Measurements from ENCODE around the gene PCDHGC5. TPM values are rescaled to one million over a fixed set of nuclear protein-coding genes. Genes with fewer than 3 reads are reported as not detected.

The PCDHGC5 gene
- polyA plus RNA-seq, 6 donors from 2014 or later: not detected

DNA sequence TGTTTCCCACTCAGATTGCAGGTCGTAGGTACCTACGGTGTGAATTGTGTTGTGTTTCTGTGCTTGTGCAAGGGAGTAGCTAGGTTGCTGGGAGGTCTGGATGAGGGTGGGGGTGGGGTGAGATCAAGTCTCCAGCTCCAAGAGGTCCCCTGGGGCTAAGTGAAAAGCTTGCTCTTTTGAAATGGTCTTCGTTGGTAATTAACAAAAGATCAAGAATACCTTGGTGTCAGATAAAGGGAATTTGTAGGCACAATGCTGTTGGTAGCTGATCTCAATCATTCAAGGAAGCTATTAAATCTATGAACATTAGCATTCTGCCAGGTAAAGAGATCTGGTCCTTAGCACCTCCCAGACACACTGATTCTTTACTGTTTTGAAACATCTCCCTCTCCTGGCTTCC is 5.0 kb upstream of the PCDHGC5 start:
- peaks cover 56 to 93% (median 76%) of the 10 kb centered on the region in 3 donors for H3K27me3 Mint-ChIP-seq
- H3K27ac Mint-ChIP-seq: no peak overlapping the region
- no peaks in the 10 kb centered on the region for H3K36me3 Mint-ChIP-seq

DNA sequence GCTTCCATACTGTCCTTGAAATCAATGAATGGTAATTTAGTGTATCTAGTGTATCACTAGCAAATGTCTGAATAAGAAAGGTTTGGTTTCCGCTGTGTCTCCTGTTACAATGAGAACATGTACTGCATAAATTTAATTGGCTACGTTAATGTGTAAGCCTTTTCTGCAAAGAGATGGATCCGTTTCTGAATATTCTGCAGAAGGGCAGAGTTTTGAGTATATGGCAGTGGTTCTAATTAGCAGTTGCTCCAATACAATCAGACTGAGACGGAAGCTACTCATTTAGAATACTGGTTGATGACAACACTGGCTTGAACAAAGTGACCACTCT is 4.6 kb upstream of the PCDHGC5 start:
- ATAC-seq (ENCODE audit: low read depth in 2 of 2) (no peak), DNase-seq (no peak)
- H3K9me3 Mint-ChIP-seq: peaks cover 0 to 5% (median 2%) of the 10 kb centered on the region in 7 donors
- peaks cover 9 to 25% (median 13%) of the 10 kb centered on the region in 3 donors for H3K4me1 Mint-ChIP-seq
- peak overlapping the region in 5 of 8 donors; percentile 57 to 85 (median 65) for H3K4me3 Mint-ChIP-seq
- H3K36me3 Mint-ChIP-seq: no peaks in the 10 kb centered on the region
- no peak overlapping the region for H3K27ac Mint-ChIP-seq
- H3K27me3 Mint-ChIP-seq: peaks cover 60 to 96% (median 79%) of the 10 kb centered on the region in 3 donors

More for the DNA sequence above, 5.0 kb upstream of the PCDHGC5 start:
- H3K4me3 Mint-ChIP-seq: no peak overlapping the region
- peaks cover 0 to 5% (median 2%) of the 10 kb centered on the region in 7 donors for H3K9me3 Mint-ChIP-seq
- peaks cover 9 to 25% (median 13%) of the 10 kb centered on the region in 3 donors for H3K4me1 Mint-ChIP-seq
- ATAC-seq (ENCODE audit: low read depth in 2 of 2) (no peak), DNase-seq (no peak)

DNA sequence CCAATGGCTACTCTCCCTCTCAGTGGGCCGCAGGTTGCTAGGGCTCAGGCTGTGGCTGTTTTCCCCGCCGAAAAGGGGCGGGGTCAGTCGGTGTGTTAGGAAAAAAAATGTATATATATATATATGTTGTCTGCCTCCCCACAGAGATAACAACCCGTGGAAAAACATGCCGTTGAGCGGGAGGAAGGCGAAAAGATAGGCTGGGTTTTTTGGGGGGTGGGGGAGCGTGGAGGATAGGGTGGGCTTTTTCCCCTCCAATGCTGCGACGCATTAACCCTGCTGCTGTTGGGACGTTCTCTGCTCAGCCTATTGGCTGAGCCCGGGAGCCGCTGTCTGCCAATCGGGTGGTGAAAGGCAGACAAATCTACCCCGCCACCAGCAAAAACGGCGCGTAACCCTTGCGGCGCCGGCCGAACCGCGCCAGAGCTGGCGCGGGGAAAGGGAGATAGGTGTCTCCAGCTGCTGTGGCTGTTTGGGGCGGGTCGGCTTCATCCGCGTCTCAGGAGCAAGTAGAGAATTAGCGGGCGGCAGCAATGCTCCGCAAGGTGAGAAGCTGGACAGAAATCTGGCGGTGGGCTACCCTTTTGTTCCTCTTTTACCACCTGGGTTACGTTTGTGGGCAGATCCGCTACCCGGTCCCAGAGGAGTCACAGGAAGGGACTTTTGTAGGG is 4.1 kb upstream of the PCDHGC5 start, which contains the start of gene PCDHGC4:
PCDHGC4 (plus strand) TSS at position 390 of the 671 bp plus-strand sequence; CDS start at position 534, 144 bp downstream.
- DNase-seq (no peak), ATAC-seq (ENCODE audit: low read depth in 2 of 2) (peak; percentile 14)
- H3K4me1 Mint-ChIP-seq: peaks cover 9 to 25% (median 13%) of the 10 kb centered on the region in 3 donors
- H3K27ac Mint-ChIP-seq: no peak within 1 kb of the TSS
- no peaks in the 10 kb centered on the region for H3K36me3 Mint-ChIP-seq
- H3K27me3 Mint-ChIP-seq: peaks cover 61 to 96% (median 79%) of the 10 kb centered on the region in 3 donors
- peak within 1 kb of the TSS in 7 of 8 donors; percentile 57 to 85 (median 71) for H3K4me3 Mint-ChIP-seq
- H3K9me3 Mint-ChIP-seq: peaks cover 0 to 5% (median 2%) of the 10 kb centered on the region in 7 donors

DNA sequence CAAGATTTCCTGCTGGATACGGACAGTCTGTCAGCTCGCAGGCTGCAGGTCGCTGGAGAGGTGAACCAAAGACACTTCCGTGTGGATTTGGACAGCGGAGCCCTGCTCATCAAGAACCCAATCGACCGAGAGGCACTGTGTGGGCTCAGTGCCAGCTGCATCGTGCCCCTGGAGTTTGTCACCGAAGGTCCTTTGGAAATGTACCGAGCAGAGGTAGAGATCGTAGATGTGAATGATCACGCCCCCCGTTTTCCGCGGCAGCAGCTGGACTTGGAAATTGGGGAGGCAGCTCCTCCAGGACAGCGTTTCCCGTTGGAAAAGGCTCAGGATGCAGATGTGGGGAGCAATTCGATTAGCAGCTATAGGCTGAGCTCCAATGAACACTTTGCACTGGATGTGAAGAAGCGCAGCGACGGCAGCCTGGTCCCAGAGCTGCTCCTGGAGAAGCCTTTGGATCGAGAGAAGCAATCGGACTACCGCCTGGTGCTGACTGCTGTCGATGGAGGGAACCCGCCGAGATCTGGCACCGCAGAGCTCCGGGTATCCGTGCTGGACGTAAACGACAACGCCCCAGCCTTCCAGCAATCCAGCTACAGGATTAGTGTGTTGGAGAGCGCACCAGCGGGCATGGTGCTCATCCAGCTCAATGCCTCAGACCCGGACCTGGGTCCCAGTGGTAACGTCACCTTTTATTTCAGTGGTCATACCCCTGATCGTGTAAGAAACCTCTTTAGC is 3.4 kb upstream of the PCDHGC5 start:
- DNase-seq: no peak
- Mint-ChIP-seq H3K27me3 (peaks cover 66 to 96% (median 82%) of the 10 kb centered on the region in 3 donors), H3K36me3 (peaks cover under 1 to 3% of the 10 kb centered on the region in 2 donors), H3K9me3 (peaks cover 0 to 5% (median 2%) of the 10 kb centered on the region in 7 donors), H3K4me1 (peaks cover 9 to 25% (median 13%) of the 10 kb centered on the region in 3 donors), H3K4me3 (peak overlapping the region in 6 of 8 donors; percentile 57 to 85 (median 66)), H3K27ac (no peak overlapping the region)
- ATAC-seq (ENCODE audit: low read depth in 2 of 2): no peak

DNA sequence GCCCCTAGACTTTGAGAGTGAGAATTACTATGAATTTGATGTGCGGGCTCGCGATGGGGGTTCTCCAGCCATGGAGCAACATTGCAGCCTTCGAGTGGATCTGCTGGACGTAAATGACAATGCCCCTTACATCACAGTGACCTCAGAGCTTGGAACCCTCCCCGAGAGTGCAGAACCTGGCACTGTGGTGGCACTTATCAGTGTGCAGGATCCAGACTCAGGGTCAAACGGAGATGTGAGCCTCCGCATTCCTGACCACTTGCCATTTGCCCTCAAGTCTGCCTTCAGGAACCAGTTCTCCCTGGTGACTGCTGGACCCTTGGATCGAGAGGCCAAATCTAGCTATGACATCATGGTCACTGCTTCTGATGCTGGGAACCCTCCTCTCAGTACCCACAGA is 2.8 kb upstream of the PCDHGC5 start:
- peaks cover 6 to 9% of the 10 kb centered on the region in 2 donors for H3K36me3 Mint-ChIP-seq
- H3K4me3 Mint-ChIP-seq: peak overlapping the region in 3 of 8 donors; percentile 26 to 51 (median 35)
- H3K27me3 Mint-ChIP-seq: peaks cover 72 to 96% (median 82%) of the 10 kb centered on the region in 3 donors
- DNase-seq (no peak), ATAC-seq (ENCODE audit: low read depth in 2 of 2) (no peak)
- peaks cover 12 to 29% (median 13%) of the 10 kb centered on the region in 3 donors for H3K4me1 Mint-ChIP-seq
- H3K27ac Mint-ChIP-seq: no peak overlapping the region
- H3K9me3 Mint-ChIP-seq: peaks cover 0 to 5% (median 0%) of the 10 kb centered on the region in 7 donors

DNA sequence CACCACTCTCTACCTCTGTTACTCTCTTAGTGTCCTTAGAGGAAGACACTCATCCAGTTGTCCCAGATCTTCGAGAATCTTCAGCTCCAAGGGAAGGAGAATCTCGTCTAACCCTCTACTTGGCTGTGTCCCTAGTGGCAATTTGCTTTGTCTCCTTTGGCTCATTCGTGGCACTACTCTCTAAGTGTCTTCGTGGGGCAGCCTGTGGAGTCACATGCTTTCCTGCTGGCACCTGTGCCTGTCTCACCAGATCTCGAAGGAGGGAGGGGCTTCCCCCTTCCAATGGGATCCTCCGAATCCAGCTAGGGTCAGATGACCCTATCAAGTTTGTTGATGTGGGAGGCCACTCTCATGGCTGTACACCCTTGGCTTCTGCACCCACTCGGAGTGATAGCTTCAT is 1.8 kb upstream of the PCDHGC5 start:
- peaks cover 17 to 35% (median 18%) of the 10 kb centered on the region in 3 donors for H3K4me1 Mint-ChIP-seq
- H3K27me3 Mint-ChIP-seq: peaks cover 73 to 96% (median 86%) of the 10 kb centered on the region in 3 donors
- ATAC-seq (ENCODE audit: low read depth in 2 of 2) (no peak), DNase-seq (no peak)
- peak overlapping the region in 2 of 8 donors; percentile 21 to 50 for H3K4me3 Mint-ChIP-seq
- H3K36me3 Mint-ChIP-seq: peaks cover 7 to 9% of the 10 kb centered on the region in 2 donors
- peak overlapping the region in 2 of 6 donors; percentile 8 to 16 for H3K27ac Mint-ChIP-seq
- peaks cover 0 to 5% (median 0%) of the 10 kb centered on the region in 7 donors for H3K9me3 Mint-ChIP-seq

DNA sequence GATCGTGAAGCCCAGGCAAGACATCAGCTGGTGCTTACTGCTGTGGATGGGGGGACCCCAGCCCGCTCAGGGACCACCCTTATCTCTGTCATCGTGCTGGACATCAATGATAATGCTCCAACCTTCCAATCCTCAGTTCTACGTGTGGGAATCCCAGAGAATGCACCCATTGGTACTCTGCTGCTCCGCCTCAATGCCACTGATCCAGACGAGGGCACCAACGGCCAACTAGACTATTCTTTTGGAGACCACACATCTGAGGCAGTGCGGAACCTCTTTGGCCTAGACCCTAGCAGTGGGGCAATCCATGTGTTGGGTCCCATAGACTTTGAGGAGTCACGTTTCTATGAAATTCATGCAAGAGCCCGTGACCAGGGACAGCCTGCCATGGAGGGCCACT is 960 bp downstream of the PCDHGC5 start:
- no peak for DNase-seq
- H3K27me3 Mint-ChIP-seq: peaks cover 67 to 96% (median 74%) of the 10 kb centered on the region in 3 donors
- no peak overlapping the region for H3K27ac Mint-ChIP-seq
- H3K9me3 Mint-ChIP-seq: peaks cover 0 to 5% (median 0%) of the 10 kb centered on the region in 7 donors
- H3K36me3 Mint-ChIP-seq: peaks cover 7 to 9% of the 10 kb centered on the region in 2 donors
- H3K4me3 Mint-ChIP-seq: peak overlapping the region in 2 of 8 donors; percentile 20 to 43
- no peak for ATAC-seq (ENCODE audit: low read depth in 2 of 2)
- peaks cover 12 to 37% (median 13%) of the 10 kb centered on the region in 3 donors for H3K4me1 Mint-ChIP-seq

DNA sequence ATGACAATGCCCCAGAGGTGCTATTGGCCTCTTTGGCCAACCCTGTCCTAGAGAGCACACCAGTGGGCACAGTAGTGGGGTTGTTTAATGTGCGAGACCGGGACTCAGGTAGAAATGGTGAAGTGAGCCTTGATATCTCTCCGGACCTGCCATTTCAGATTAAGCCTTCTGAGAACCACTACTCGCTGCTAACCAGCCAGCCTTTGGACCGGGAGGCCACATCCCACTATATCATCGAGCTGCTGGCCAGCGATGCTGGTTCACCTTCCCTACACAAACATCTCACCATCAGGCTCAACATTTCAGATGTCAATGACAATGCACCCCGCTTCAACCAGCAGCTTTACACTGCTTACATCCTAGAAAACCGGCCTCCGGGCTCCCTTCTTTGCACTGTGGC is 1.4 kb downstream of the PCDHGC5 start:
- no peak overlapping the region for H3K27ac Mint-ChIP-seq

DNA sequence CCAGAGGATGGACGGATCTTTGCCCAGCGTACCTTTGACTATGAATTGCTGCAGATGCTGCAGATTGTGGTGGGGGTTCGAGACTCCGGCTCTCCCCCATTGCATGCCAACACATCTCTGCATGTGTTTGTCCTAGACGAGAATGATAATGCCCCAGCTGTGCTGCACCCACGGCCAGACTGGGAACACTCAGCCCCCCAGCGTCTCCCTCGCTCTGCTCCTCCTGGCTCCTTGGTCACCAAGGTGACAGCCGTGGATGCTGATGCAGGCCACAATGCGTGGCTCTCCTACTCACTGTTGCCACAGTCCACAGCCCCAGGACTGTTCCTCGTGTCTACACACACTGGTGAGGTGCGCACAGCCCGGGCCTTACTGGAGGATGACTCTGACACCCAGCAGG is 1.9 kb downstream of the PCDHGC5 start:
- Mint-ChIP-seq H3K9me3 (peaks cover 0 to 7% (median 1%) of the 10 kb centered on the region in 7 donors), H3K4me1 (peaks cover 11 to 34% (median 17%) of the 10 kb centered on the region in 3 donors), H3K4me3 (peak overlapping the region in 4 of 8 donors; percentile 25 to 69 (median 42)), H3K36me3 (peaks cover 7 to 9% of the 10 kb centered on the region in 2 donors), H3K27me3 (peaks cover 75 to 96% (median 77%) of the 10 kb centered on the region in 3 donors), H3K27ac (peak overlapping the region in 1 of 6 donors; percentile 7)
- DNase-seq: no peak
- no peak for ATAC-seq (ENCODE audit: low read depth in 2 of 2)

More for the DNA sequence above, 1.4 kb downstream of the PCDHGC5 start:
- no peak for ATAC-seq (ENCODE audit: low read depth in 2 of 2)
- H3K27me3 Mint-ChIP-seq: peaks cover 70 to 96% (median 72%) of the 10 kb centered on the region in 3 donors
- no peak for DNase-seq
- H3K4me3 Mint-ChIP-seq: peak overlapping the region in 1 of 8 donors; percentile 43
- peaks cover 0 to 5% (median 0%) of the 10 kb centered on the region in 7 donors for H3K9me3 Mint-ChIP-seq
- H3K4me1 Mint-ChIP-seq: peaks cover 8 to 33% (median 14%) of the 10 kb centered on the region in 3 donors
- H3K36me3 Mint-ChIP-seq: peaks cover 7 to 9% of the 10 kb centered on the region in 2 donors

DNA sequence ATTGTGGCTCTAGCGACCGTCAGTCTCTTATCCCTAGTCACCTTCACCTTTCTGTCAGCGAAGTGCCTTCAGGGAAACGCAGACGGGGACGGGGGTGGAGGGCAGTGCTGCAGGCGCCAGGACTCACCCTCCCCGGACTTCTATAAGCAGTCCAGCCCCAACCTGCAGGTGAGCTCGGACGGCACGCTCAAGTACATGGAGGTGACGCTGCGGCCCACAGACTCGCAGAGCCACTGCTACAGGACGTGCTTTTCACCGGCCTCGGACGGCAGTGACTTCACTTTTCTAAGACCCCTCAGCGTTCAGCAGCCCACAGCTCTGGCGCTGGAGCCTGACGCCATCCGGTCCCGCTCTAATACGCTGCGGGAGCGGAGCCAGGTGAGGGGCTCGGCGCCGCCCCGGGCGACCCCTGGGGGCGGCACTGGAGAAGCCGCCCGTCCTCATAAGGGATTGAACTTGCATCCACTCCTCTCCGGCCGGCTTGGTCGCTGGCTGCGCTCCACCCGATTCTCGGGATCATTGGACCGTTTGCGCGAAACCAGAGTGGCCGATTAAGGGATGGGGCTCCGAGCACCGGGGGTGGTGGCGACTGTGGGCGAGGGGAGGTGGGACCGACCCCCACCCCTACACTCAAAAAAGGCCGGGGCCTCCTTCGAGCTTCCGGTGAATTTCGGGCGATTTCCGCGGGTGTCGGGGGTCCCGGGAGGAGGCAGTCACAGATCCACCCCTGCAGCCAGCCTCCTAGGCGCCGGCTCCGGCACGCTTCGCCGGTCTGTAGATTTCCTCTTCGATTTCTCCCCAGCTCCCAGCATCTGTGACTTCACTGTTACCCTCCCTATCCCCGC is 2.7 kb downstream of the PCDHGC5 start:
- Mint-ChIP-seq H3K27me3 (peaks cover 73 to 96% (median 76%) of the 10 kb centered on the region in 3 donors), H3K36me3 (peaks cover 7 to 9% of the 10 kb centered on the region in 2 donors), H3K27ac (peak overlapping the region in 2 of 6 donors; percentile 67 to 93), H3K9me3 (peaks cover 0 to 7% (median under 1%) of the 10 kb centered on the region in 7 donors), H3K4me3 (peak overlapping the region; percentile 67 to 92 (median 82)), H3K4me1 (peaks cover 11 to 28% (median 17%) of the 10 kb centered on the region in 3 donors)
- ATAC-seq (ENCODE audit: low read depth in 2 of 2) (peak in 1 of 2 donors; percentile 45), DNase-seq (no peak)

DNA sequence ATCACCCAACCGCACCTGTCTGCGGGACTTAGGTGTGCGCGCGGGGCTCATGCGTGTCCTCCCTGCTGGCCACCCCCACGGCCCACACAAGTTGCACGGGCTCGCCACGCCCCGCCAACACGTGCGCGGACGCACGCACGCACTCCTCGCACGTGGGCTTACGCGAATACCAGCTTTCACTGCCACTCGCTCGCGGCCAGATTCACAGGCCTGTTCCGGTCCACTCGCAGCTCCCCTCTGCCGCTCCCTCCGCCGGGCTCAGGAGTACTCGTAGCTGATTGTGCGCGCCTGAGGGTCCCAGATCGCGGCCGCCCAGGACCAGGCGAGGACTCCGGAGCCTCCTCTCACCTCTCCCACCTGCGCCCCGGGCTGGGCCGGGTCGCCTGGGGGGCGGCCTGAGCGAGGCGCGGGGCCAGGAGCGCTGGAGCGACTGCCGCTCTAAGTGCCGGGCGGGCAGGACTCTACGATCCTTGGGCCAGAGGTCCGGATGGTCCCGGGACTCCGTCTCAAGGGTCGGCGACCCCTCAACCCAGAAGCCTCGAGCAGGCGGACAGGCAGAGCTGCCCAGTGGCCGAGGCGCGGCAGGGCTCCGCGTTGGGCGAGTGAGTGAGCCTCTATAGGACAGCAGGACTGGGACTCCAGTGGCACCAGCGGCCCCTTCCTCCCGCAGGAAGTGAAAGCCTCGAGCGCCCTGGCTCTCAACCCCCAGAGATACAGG is 3.4 kb downstream of the PCDHGC5 start:
- peak; percentile 76 to 81 for ATAC-seq (ENCODE audit: low read depth in 2 of 2)
- DNase-seq: peak; percentile 38
- Mint-ChIP-seq H3K4me1 (peaks cover 11 to 26% (median 17%) of the 10 kb centered on the region in 3 donors), H3K27me3 (peaks cover 65 to 95% (median 69%) of the 10 kb centered on the region in 3 donors), H3K36me3 (peaks cover 7 to 9% of the 10 kb centered on the region in 2 donors), H3K9me3 (peaks cover 0 to 7% (median 0%) of the 10 kb centered on the region in 7 donors), H3K27ac (peak overlapping the region in 2 of 6 donors; percentile 67 to 93), H3K4me3 (peak overlapping the region; percentile 67 to 92 (median 82))
